Mucosa of stomach (tissue), 1 donor: ENCODE data around the gene RBBP5.

Source experiments
- H3K27me3 ChIP-seq: one replicate; pipeline ENCODE4 v1.7.0; 2013; ENCODE audit warnings: mild to moderate bottlenecking, low read length; ENCODE audit not compliant: control insufficient read depth, insufficient read depth
- H3K36me3 ChIP-seq: one replicate; pipeline ENCODE4 v1.7.0; 2013; ENCODE audit warnings: low read length; ENCODE audit not compliant: control insufficient read depth, insufficient read depth
- H3K4me1 ChIP-seq: one replicate; pipeline ENCODE4 v1.7.0; 2013; ENCODE audit warnings: mild to moderate bottlenecking, low read length; ENCODE audit not compliant: control insufficient read depth, insufficient read depth
- H3K4me3 ChIP-seq: one replicate; pipeline ENCODE4 v1.7.0; 2013; ENCODE audit warnings: low read length
- H3K9ac ChIP-seq: one replicate; pipeline ENCODE4 v1.7.0; 2013; ENCODE audit warnings: mild to moderate bottlenecking, low read length, moderate library complexity
- H3K9me3 ChIP-seq: one replicate; pipeline ENCODE4 v1.7.0; 2013; ENCODE audit warnings: mild to moderate bottlenecking, low read length, moderate library complexity; ENCODE audit not compliant: control insufficient read depth
- donor health status: Pancreatic carcinoma.

Gene RBBP5

DNA sequence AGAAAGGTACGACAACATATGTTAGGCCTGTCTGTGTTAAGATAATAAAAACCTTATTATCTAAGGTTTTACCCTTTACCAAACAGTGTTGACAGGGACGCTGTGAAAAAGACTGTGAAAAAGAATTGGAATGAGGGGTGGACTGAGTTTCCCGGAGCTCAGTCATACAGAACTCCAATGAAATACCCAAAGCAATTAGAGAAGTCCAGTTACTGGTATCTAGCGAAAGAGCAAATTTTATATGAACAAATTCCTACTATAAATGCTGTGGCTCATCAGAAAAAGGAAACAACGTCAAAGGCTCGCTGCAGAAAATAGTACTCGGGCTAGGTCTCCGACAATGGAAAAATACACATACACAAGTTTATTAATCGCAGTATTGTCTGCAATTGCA, 708 bp upstream of the RBBP5 start:
- peaks cover 16% of the 10 kb centered on the region for H3K4me1 ChIP-seq
- no peaks in the 10 kb centered on the region for H3K9me3 ChIP-seq
- peak overlapping the region; percentile 96 for H3K4me3 ChIP-seq
- H3K9ac ChIP-seq = peak overlapping the region; percentile 95
- no peaks in the 10 kb centered on the region for H3K27me3 ChIP-seq
- H3K36me3 ChIP-seq = no peaks in the 10 kb centered on the region

DNA sequence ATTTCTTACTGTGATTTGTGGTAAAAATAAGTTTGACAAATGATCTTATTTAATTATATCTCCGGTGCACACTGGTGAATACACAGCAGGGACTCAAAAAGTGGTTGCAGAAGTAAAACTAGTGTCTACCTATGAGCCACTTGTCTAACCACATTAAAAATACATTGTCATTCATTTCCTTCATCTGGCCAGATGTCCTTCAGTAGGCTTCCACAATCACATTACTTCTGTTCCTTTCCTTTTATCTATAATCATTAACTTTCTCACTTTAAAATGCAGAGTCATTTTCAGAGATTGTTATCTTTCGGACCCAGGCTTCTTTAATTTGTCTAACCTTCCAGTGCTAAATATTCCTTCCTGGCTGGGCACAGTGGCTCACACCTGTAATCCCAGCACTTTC, 3.0 kb downstream of the RBBP5 start:
- Histone ChIP-seq H3K4me3 (no peak overlapping the region), H3K4me1 (peaks cover 16% of the 10 kb centered on the region), H3K27me3 (no peaks in the 10 kb centered on the region), H3K9ac (no peak overlapping the region), H3K36me3 (no peaks in the 10 kb centered on the region), H3K9me3 (no peaks in the 10 kb centered on the region)

DNA sequence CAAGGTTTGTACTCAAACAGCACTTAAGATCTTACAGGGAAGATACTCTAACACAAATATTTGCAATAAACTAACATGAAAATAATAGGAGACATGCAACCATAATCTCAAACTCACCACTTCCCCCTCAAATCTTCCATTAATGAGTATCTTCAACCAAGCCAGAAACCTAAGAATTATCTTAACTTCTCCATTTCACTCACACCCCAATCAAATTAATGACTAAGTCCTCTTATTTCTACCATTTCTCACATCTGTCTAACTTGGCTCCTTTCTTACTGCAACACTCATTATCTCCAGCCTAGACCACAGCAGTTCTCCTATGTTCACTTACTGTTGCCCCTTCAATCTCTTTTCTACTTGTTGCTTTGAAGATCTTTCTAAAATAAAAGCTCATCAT, 10.4 kb downstream of the RBBP5 start:
- H3K9ac ChIP-seq = no peak overlapping the region
- H3K4me1 ChIP-seq = no peaks in the 10 kb centered on the region
- no peaks in the 10 kb centered on the region for H3K27me3 ChIP-seq
- no peaks in the 10 kb centered on the region for H3K9me3 ChIP-seq
- no peak overlapping the region for H3K4me3 ChIP-seq
- H3K36me3 ChIP-seq = no peaks in the 10 kb centered on the region

DNA sequence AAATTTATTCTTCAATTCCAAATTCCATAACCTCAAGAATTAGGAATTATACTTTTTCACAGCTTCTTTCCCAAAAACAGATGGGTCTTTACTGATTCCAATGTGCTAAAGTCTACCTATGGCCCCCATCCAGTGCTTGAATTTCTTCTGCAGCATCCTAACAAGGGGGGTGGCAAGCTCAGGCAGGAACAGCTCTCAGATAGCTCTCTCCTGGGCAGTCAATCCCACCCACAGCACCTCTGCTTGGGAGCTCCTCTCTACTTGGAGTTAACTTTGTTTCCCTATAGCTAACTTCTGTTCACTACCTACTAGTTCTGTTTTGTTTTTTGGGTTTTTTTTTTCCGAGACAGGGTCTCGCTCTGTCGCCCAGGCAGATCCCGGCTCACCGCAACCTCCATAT, 12.1 kb downstream of the RBBP5 start:
- H3K9me3 ChIP-seq = no peaks in the 10 kb centered on the region
- no peak overlapping the region for H3K4me3 ChIP-seq
- no peaks in the 10 kb centered on the region for H3K4me1 ChIP-seq
- H3K9ac ChIP-seq = no peak overlapping the region
- H3K27me3 ChIP-seq = no peaks in the 10 kb centered on the region
- no peaks in the 10 kb centered on the region for H3K36me3 ChIP-seq

DNA sequence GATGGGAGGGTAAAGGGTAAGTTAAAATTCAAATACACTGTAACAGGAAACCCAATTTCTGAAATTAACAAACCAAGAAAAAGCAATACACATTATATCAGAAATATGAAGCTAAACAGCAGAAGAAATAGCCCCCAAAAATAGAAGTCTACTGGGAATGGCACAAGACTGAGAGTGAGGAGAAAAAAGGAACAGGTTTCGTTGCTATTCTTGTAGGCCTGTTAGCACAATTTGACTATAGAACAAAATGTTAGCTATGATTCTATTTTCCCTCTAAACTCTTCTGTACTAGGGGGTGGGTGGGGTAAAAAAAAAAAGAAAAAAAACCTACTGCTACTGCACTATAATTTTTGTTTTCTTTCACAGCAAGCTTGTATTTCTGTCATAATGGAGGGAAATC, 12.5 kb downstream of the RBBP5 start:
- Histone ChIP-seq H3K27me3 (no peaks in the 10 kb centered on the region), H3K4me1 (no peaks in the 10 kb centered on the region), H3K36me3 (no peaks in the 10 kb centered on the region), H3K9ac (no peak overlapping the region), H3K9me3 (no peaks in the 10 kb centered on the region), H3K4me3 (no peak overlapping the region)

DNA sequence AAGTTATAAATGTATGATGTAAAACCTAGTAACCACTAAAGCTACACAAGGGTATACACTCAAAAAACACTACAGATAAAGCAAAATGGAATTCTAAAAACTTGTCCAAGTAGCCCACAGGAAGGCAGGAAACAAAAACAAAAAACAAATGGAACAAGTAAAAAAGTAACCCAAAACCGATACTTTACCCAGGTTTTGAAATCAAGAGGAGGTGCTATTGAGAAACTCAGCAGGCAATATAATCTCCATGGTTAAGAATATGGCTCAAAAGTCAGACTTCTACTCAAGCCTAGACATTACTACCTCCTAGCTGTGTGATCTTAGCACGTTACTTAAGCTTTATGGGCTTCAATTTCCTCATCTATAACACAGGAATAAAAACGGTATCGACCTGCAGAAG, 13.3 kb downstream of the RBBP5 start:
- Histone ChIP-seq H3K4me1 (no peaks in the 10 kb centered on the region), H3K36me3 (no peaks in the 10 kb centered on the region), H3K9me3 (no peaks in the 10 kb centered on the region), H3K4me3 (no peak overlapping the region), H3K9ac (no peak overlapping the region), H3K27me3 (no peaks in the 10 kb centered on the region)

DNA sequence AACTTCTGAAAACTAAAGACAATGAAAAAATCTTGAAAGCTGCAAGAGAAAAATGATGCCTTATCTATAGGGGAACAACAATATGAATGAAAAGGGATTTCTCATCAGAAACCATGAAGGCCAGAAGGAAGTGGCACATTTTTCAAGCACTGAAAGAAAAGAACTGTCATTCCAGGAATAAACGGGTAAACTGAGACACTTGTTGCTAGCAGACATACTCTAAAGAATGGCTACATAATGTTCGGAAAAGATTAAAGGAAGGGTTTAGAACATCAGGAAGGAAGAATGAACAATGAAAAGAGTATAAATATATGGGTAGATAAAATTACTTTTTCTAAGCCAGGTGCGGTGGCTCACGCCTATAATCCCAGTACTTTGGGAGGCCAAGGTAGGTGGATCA, 14.5 kb downstream of the RBBP5 start:
- Histone ChIP-seq H3K9me3 (no peaks in the 10 kb centered on the region), H3K4me3 (no peak overlapping the region)

DNA sequence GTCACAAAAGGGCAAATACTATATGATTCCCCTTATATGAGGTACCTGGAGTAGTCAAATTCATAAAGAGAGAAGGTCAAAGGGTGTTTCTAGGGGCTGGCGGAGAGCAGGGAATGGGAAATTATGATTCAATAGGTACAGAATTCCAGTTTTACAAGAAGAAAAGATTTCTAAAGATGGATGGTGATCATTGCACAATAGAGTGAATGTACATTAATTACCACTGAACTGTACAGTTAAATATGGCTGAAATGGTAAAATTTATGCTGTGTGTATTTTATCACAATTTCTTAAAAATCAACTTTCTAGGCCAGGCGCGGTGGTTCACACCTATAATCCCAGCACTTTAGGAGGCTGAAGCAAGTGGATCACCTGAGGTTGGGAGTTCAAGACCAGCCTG, 19.4 kb downstream of the RBBP5 start:
- no peaks in the 10 kb centered on the region for H3K9me3 ChIP-seq
- no peaks in the 10 kb centered on the region for H3K27me3 ChIP-seq
- H3K4me3 ChIP-seq = no peak overlapping the region
- H3K36me3 ChIP-seq = peaks cover 9% of the 10 kb centered on the region
- H3K9ac ChIP-seq = no peak overlapping the region
- no peaks in the 10 kb centered on the region for H3K4me1 ChIP-seq

More for the DNA sequence above, 14.5 kb downstream of the RBBP5 start:
- Histone ChIP-seq H3K27me3 (no peaks in the 10 kb centered on the region), H3K4me1 (no peaks in the 10 kb centered on the region), H3K9ac (no peak overlapping the region), H3K36me3 (no peaks in the 10 kb centered on the region)

DNA sequence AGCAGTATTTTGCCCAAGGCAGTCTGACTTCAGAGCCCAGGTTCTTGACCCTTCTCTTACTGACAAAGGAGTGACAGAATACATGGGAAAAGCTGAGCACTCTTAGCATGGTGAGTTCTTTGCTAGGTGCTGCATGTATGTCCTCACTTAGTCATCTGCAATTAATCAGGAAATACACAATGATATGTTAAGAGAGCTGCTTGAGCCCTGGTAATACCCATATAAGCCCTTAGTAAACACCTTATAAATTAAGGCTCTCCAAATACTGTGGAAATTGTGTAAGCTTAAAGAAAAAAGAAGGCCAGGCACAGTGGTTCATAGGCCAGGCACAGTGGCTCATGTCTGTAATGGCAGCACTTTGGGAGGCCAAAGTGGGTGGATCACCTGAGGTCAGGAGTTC, 23.5 kb downstream of the RBBP5 start:
- Histone ChIP-seq H3K4me1 (no peaks in the 10 kb centered on the region), H3K36me3 (peaks cover 12% of the 10 kb centered on the region), H3K27me3 (no peaks in the 10 kb centered on the region), H3K9me3 (no peaks in the 10 kb centered on the region), H3K9ac (no peak overlapping the region), H3K4me3 (no peak overlapping the region)

DNA sequence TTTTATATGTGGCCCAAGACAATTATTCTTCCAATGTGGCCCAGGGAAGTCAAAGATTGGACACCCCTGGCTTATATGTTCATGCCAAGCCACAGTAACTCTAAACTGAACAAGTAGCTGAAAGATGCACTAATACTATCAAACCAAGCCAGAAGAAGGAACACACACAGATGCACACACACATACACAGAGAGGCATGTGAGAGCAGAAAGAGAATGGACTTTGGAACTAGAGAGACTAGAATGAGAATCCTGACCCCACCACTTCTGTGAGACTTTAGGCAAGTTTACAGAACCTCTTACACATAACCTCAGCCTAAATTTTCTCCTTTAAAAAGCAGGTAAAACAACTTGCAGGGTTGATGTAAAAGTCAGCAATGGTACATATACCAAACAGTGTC, 26.4 kb downstream of the RBBP5 start:
- no peak overlapping the region for H3K9ac ChIP-seq
- H3K36me3 ChIP-seq = peaks cover 12% of the 10 kb centered on the region
- H3K27me3 ChIP-seq = no peaks in the 10 kb centered on the region
- no peaks in the 10 kb centered on the region for H3K4me1 ChIP-seq
- H3K9me3 ChIP-seq = no peaks in the 10 kb centered on the region
- H3K4me3 ChIP-seq = no peak overlapping the region

DNA sequence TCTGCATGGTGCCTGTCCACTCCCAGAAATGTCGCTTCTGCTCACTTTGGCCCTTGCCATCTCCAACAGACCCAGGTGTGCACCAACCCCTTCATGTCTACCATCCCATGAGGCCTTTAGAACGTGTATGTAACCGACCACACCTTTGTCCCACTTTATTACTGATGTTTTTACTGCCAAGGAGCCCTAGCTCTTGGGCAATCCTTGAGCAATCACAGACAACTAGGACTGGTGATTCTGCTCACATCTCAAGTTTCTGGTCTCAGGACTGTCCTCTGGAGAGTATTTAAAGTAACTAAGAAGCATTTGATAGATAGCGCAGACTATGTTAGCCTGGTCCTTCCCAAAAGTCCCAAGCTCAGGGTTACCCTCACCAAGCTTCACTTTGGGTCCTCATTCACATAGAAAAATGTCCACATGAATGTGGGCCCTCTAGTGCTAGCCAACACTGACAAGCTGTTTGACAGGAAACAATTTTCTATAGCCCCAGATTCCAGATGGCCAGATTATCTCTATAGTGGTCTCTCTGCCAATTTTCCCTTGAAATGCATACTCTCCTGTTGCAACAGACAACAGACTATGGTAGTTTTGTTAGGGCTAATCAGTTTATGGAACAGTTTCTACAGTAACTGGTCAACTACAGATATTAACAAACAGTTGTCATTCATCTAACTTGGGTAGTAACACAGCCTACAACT, 30.6 kb downstream of the RBBP5 start:
- no peaks in the 10 kb centered on the region for H3K27me3 ChIP-seq
- H3K4me1 ChIP-seq = no peaks in the 10 kb centered on the region
- H3K36me3 ChIP-seq = no peaks in the 10 kb centered on the region
- no peak overlapping the region for H3K4me3 ChIP-seq
- no peak overlapping the region for H3K9ac ChIP-seq
- H3K9me3 ChIP-seq = no peaks in the 10 kb centered on the region

DNA sequence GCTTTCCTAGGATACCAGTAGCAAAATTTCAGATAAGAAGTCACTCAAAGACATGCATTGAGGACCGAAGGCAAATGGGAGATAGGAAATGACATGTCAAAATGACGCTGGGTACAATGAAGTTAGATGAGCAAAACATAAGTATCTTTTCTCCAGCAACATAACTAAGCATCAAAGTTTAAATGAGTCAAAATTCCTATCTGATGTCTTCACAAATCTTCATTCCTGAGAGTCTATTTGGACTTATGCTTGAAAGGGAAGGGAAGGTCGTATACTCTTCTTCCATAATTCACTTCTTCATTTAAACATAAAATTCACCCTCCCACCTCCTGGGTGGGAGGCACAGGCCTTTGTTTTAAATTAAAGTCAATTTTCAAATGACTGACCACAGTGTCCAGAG, 33.4 kb downstream of the RBBP5 start:
- Histone ChIP-seq H3K36me3 (no peaks in the 10 kb centered on the region), H3K9ac (no peak overlapping the region), H3K4me3 (no peak overlapping the region), H3K9me3 (no peaks in the 10 kb centered on the region), H3K4me1 (no peaks in the 10 kb centered on the region), H3K27me3 (no peaks in the 10 kb centered on the region)

DNA sequence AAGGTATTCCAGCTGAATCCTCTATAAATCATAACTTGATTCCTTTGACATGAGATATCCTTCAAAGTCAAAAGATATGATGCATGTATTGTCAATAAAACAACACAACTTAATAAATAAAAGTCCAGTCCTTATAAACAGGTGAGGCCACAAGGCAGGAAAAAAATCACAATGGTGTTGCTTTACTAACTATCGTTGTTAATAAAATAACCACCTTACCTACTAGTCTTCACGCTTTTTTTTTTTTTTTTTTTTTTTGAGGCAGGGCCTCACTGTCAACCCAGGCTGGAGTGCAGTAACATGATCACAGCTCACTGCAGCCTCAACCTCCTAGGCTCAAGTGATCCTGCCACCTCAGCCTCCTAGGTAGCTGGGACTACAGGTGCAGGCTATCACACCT, 37.4 kb downstream of the RBBP5 start, which contains the start of gene TMEM81:
Gene TMEM81 (minus strand): TSS at position 101 of the 400 bp plus-strand sequence. CDS start 140 bp downstream, outside the sequence.
- no peaks in the 10 kb centered on the region for H3K4me1 ChIP-seq
- no peak within 1 kb of the TSS for H3K4me3 ChIP-seq
- no peaks in the 10 kb centered on the region for H3K36me3 ChIP-seq
- H3K9ac ChIP-seq = no peak within 1 kb of the TSS
- H3K9me3 ChIP-seq = no peaks in the 10 kb centered on the region
- H3K27me3 ChIP-seq = no peaks in the 10 kb centered on the region
